NCI-H1436 treated with DMSO at 0.1 percent for 48 hours (cell line): ENCODE data around the gene OIP5.
"Not testable (repeated sequence)": the region's sequence is repeated elsewhere in the genome, so short reads cannot be mapped to it uniquely, and the experiment has no call there.

Experiments used
- DNase-seq: peaks from one replicate; lab custom pipeline; 2025; lab: John Stamatoyannopoulos, UW

Gene OIP5

GRCh38 chr15:41332194-41333025, at the start of gene OIP5, which contains the start of gene NUSAP1:
Gene OIP5, minus strand, starts transcription at chr15:41332591. Its CDS starts 30 bp downstream, at chr15:41332561.
Gene NUSAP1, plus strand, starts transcription at chr15:41332881. Its CDS starts 77 bp downstream, at chr15:41332958.
- DNase-seq: peak; percentile 98

GRCh38 chr15:41377978-41378377, 45.6 kb upstream of the OIP5 start:
- DNase-seq: no peak

DNA sequence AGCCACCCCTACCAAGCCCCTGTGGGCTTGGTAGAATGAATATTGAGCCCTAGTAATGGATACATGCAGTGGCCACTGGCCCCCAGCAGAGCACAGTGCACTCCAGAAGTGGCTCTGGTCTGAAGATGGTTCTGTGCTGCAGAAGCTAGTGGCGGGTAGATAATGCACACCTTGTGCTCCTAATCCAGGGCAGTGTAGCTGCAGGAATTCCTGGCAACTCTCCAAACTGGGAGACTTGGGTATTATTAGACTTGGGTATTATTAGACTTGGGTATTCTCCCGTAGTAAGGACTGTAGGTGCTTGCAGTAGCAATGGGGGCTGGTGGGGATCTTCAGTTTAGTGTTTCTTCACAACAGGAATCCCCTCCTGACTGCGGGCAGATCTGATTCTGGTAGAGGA, 35.0 kb upstream of the OIP5 start:
- no peak for DNase-seq

DNA sequence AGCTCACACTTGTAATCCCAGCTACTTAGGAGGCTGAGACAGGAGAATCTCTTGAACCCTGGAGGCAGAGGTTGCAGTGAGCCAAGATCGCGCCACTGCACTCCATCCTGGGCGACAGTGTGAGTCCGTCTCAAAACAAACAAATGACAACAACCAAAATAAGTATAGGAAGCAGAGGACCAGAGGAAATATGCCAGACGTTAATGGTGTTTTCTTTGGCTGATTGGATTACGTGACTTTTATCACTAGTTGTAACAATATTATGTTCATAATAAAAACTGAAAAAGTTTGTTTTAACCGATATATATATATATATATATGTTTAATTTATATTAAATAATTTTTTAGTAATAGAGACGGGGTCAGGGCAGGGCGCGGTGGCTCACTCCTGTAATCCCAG, 22.0 kb upstream of the OIP5 start:
- no peak for DNase-seq

GRCh38 chr15:41350057-41350717, 17.8 kb upstream of the OIP5 start:
- DNase-seq: no peak

DNA sequence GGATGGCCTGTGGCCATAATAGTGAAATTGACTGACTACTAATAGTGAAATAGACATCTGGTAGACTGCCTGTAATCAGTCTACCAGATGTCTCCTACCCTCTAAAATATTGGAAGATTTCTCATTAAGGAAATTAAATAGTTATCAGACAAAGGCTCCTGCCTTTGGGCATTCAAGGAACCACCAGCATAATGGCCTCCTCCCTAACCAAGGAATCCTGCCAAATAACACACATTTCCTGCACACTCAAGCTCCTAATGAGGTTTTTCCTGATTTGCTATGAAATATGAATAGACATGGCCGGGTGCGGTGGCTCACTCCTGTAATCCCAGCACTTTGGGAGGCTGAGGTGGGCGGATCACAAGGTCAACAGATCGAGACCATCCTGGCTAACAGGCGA, 14.8 kb upstream of the OIP5 start:
- no peak for DNase-seq

DNA sequence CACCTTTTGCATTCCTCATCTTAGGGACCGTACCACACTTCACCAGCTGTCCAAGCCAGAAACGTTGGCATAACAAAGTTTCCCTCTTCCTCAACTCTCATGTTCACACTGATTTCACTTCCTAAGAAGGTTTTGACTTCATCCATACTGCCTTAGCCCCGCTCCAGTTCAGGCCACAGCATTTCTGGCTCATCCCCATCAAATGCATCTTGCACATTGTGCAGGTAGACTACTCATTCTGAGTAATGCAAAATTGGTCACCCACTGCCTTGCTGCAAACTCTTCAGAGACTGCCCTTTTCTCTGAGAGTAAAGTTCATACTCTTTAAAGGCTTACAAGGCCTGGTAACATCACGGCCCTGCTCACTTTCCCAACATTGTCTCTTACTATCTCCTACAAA, 9.1 kb upstream of the OIP5 start:
- no peak for DNase-seq

DNA sequence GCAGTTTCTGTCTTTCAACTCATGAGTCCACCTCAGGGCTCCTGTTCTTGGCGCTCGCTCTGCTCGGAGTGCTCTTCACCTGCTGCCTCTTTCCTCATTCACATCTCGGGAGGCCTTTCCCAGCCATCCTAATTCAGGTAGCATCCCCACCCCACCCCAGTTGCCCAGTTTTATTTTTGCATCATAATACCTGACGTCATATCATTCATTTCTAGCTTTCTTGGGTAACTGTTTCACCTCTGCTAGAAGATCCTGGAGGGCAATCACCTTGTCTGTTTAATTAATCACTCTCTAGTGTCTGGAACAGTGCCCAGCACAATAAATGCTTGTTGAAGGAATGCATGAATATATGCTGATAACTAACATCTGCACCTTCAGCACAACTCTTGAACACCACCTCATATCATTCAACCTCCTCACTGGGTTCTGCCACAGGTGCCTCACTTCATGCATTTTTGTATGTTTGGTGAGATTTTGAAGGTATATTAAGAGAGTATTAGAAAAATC, 7.9 kb upstream of the OIP5 start:
- DNase-seq: no peak

- DNase-seq: no peak
These were observed 5.5 kb upstream of the OIP5 start for GRCh38 chr15:41337631-41338522.

GRCh38 chr15:41337047-41337446, 4.7 kb upstream of the OIP5 start:
- DNase-seq: no peak

- no peak for DNase-seq
These were observed 4.2 kb upstream of the OIP5 start for GRCh38 chr15:41336549-41336948.

- no peak for DNase-seq
These were observed 2.1 kb upstream of the OIP5 start for GRCh38 chr15:41334293-41335120.

- no peak for DNase-seq
These were observed 703 bp upstream of the OIP5 start for GRCh38 chr15:41333026-41333562.

DNA sequence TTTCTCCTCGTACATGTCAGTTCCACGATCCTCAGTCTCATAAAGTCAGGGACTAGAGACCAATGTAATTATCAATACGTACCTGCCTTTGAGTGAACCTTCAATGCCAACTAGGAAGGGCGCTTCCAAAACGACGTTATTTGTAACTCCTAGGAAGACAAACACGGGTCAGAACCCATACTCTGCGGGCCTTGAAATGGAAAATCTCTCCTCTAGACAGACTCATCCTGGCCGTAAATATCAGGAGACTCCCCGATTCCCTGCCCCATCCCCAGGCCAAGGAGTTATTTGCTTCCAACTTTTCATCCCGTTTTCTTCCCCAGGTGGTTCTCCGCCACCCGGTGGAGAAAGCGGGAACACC, 578 bp downstream of the OIP5 start:
- no peak for DNase-seq

DNA sequence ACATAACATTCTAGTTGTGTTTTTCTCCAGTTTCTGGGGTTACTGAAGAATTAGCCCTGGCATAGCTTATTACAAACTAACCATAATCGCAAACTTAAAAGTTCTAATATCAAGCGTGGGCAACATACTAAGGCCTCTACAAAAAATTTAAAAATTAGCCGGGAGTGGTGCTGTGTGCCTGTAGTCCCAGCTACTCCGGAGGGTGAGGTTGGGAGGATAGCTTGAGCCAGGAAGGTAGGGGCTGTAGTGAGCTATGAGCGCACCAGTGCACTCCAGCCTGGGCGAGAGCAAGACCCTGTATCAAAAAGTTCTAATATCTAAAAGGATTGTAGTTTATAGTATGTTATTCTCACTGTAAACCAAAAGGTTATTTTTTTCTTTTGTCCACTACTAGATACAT, 1.1 kb downstream of the OIP5 start:
- DNase-seq: no peak

- no peak for DNase-seq
These were observed 8.8 kb downstream of the OIP5 start for GRCh38 chr15:41323611-41324010.

GRCh38 chr15:41320805-41321330, 11.5 kb downstream of the OIP5 start:
- not testable (repeated sequence) for DNase-seq

GRCh38 chr15:41309226-41309905, 23.0 kb downstream of the OIP5 start:
- DNase-seq: no peak

DNA sequence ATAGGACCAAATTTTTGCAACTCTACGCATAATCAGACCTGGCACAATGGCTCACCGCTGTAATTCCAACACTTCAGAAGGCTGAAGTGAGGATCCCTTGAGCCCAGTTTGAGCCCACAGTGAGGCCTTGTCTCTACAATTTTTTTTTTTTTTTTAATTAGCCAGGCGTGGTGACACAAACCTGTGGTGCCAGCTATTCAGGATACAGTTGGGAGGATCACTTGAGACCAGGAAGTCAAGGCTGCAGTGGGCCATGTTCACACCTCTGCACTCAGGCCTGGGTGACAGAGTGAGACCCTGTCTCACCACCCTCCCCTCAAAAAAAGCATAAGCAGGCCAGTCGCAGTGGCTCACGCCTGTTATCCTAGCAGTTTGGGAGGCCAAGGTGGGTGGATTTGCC, 24.7 kb downstream of the OIP5 start:
- DNase-seq: no peak

DNA sequence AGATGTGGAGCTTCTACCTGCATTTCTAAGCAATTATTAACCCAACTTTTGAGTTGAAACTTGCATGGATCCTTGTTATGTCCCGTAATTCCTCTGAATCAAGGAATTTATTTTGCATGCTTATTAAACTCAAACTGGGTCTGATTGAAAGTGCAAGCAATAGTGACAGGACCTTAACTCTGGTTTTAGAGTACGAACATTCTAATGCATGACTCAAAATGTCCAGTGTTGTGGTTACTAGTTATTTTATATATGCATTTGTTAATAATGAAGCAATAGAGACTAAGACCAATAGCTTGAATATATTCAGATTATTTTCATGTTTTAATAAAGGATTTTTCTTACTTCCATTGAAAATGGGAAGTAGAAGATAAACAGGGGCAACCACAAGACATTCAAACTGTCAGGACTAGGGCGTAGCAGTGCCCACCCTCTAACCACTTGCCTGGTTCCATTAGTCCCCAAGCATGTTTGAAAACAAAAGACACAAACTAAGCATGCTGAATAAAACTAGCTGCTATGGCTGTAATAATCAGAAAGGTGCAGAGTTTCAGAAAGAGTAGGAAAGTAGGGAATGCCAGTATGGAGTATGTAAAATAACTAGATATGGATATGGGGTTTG, 28.1 kb downstream of the OIP5 start:
- no peak for DNase-seq
